ENCODE results near the gene PPP1R8.
"Not testable (repeated sequence)": the region's sequence is repeated elsewhere in the genome, so short reads cannot be mapped to it uniquely, and the experiment has no call there.

Gene PPP1R8

DNA sequence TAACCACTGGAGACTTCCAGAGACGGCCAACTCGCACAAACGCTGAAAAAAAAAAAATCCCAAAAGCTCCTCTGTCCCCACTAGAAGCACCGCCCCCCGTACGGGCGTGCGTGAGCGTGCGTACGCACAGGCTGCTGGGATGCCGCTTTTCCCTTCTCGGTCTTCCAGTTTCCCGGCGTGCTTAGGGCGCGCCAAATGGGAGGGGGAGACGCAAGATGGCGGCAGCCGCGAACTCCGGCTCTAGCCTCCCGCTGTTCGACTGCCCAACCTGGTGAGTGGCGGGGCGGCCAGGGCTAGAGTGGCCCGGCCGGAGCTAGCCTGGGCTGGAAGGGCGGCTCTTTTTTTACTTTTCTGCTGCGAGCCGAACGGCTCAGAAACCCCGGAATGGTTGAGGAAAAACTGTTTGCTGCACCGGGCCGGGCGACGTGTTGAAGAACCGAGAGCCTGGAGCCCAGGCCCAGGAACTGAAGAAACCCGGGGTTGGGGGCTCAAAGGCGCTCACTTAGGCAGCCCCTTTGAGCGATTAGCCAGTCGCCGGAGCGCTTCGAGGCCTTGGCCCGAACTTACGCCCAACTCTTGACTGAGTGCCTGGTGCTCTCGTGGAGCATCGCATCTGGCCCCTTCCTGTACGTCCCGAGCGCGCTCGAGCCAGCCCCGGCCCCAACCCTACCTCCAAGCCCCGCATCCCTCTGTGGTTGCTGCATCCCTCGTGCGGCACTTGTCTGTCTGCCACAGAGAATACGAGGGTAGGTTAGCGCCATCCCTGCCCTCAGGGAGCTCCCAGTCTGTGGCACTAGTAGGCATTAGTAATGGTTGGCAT lies at the start of gene PPP1R8:
Gene PPP1R8 (plus strand): TSS at position 162 of the 820 bp plus-strand sequence. CDS start 54 bp downstream, at position 216.
- DNase-seq (ENCODE audit: low spot score), result peak; percentile 96

- DNase-seq (ENCODE audit: low spot score), result no peak
Measured at GRCh38 chr1:27782950-27783349, 47.6 kb upstream of the PPP1R8 start.

- DNase-seq (ENCODE audit: low spot score), result no peak
Measured at GRCh38 chr1:27784700-27785099, 45.9 kb upstream of the PPP1R8 start.

DNA sequence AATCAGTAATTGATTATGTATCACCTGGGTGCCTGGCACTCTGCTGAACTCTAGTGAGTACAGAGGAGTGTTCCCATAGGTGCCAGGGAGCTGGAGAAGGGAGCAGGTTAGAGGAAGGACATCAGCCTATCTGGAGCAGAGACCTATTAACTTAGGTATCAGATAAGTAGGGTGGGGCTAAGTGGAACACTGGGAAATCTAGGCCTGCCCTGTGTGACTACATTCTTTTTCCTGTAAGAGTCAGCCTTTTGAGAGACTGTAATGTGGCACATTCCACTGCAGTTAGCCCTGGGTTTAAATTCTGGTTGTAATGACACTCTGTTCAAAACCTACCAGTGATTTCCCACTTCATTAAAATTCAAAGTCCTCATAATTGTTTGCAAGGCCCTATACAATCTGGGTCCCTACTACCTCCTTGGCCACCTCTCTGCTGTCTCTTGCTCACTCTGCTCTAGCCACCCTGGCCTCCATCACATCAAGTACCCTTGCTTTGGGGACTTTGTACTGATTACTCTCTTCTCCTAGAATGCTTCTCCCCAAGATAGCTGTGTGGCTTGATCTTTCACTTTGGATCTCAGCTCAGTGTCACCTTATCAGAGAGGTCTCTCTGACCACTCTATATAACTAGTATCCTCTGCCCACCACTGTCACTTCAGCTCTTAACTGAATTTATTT lies 44.7 kb upstream of the PPP1R8 start:
- DNase-seq (ENCODE audit: low spot score), result no peak

DNA sequence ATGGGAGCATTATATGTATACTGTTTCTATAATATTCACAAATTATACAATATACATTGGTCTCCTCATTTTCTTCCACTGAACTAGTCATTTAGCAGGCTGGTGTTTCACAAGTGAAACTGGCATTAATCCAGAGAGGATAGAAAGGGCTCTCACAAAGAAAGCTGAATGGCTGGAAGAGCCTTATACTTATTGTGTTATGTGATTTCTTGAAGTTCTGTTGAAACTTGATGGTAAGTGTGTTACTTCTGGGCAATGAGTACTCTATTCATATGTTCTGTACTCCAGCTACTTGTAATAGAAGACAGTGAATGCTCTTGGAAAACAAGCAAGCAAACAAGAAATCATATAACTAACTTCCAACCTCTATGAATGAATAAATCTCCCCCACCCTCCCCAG lies 42.7 kb upstream of the PPP1R8 start:
- peak; percentile 63 for DNase-seq (ENCODE audit: low spot score)

- DNase-seq (ENCODE audit: low spot score), result peak; percentile 46
Measured at GRCh38 chr1:27789540-27790041, 41.0 kb upstream of the PPP1R8 start.

DNA sequence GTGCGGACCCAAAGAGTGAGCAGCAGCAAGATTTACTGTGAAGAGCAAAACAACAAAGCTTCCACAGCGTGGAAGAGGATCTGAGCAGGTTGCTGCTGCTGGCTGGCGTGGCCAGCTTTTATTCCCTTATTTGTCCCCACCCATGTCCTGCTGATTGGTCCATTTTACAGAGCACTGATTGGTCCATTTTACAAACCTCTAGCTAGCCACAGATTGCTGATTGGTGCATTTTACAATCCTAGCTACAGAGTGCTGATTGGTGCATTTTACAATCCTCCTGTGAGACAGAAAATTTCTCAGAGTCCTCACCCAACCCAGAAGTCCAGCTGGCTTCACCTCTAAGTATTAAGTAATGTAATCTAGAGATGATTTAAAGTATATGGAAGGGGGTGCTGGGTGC lies 40.3 kb upstream of the PPP1R8 start:
- DNase-seq (ENCODE audit: low spot score), result not testable (repeated sequence)

- no peak for DNase-seq (ENCODE audit: low spot score)
Measured at GRCh38 chr1:27795601-27796000, 35.0 kb upstream of the PPP1R8 start.

- no peak for DNase-seq (ENCODE audit: low spot score)
Measured at GRCh38 chr1:27804791-27805190, 25.8 kb upstream of the PPP1R8 start.

DNA sequence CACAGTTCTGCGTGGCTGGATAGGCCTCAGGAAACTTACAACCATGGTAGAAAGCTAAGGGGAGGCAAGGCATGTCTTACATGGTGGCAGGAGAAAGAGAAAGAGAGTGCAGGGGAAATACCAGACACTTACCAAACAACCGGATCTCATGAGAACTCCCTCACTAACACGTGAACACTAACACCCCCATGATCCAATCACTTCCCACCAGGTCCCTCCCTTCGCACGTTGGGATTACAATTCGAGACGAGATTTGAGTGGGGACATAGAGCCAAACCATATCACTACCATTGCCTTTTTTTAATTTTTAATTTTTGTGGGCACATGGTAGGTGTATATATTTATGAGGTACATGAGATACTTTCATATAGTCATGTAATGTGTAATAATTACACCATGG lies 23.8 kb upstream of the PPP1R8 start:
- no peak for DNase-seq (ENCODE audit: low spot score)

- DNase-seq (ENCODE audit: low spot score), result no peak
Measured at GRCh38 chr1:27807385-27807784, 23.2 kb upstream of the PPP1R8 start.

DNA sequence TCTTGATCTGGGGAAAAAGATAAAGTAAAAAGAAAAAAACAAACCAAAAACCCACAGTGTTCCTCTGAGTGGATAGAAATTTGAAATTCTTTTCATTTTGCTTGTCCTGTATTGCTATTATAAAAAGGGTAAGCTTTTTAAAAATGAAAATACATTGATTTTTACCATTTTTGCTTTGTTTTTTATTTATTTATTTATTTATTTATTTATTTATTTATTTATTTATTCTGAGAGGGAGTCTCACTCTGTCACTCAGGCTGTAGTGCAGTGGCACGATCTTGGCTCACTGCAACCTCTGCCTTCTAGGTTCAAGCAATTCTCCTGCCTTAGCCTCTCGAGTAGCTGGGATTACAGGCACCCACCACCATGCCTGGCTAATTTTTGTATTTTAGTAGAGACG lies 22.5 kb upstream of the PPP1R8 start:
- not testable (repeated sequence) for DNase-seq (ENCODE audit: low spot score)

GRCh38 chr1:27809883-27810282 lies 20.7 kb upstream of the PPP1R8 start:
- no peak for DNase-seq (ENCODE audit: low spot score)

DNA sequence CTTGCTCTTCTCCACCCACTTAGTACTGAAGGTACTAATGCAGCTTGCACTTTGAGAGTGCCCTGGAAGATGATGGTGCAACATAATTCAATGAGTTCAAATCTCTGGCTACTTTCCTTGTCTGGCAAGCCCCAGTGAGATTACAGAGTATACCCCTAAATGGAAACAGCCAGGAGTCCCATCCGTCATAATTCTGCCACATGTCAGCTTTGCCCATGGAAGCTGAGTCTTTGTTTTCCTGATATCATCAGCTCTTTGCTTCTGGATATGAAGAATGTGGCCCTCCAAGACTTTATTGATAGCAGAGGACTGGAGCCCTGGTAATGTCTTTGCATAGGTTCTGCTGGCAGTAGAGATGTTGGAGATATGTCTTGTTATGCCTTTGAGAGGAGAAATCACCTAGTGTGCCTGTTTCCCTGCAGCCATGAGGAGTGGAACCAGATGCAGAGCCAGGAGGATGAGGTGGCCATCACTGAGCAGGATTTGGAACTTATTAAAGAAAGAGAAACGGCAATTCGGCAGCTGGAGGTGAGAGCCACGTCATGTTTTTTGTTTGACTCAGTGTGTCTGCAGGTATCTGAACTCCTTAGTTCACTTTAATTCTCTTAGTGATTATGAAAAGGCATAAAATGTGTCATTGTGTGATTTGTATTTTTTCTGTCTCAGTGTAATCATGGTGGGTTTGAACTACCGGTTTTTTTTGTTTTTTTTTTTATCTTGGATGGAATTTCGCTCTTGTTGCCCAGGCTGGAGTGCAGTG lies 18.7 kb upstream of the PPP1R8 start:
- no peak for DNase-seq (ENCODE audit: low spot score)

DNA sequence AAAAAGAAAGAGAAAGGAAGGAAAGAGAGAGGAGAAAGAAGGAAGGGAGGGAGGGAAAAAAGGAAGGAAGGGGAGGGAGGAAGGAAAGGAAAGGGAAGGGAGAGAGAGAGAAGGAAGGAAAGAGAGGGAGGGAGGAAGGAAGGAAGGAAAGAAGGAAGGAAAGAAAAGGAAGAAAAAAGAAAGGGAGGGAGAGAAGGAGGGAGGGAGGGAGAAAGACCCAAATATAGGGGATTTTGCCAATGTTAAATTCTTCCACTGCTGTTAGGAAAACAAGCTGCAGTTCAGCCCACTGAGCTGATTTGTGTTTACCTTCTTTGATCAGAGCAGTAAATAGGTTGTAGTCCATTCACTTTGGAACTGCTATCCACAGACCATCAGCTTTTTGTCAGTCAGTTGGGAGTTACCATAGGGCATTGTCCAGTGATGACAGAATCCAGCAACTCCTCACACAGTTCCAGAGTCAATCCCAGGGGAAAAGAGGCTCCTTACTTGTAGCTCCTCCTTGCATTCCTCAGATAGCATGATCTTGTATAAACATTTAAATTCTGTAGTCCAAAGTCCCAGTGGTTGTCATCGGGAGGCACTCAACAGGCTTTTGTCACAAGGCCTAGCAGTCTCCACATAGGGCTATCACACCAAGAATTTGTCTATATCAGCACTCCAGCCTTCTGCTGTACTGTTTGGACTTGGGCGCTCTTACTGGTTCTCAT lies 13.5 kb upstream of the PPP1R8 start:
- DNase-seq (ENCODE audit: low spot score), result no peak

GRCh38 chr1:27821761-27822315 lies 8.7 kb upstream of the PPP1R8 start:
- DNase-seq (ENCODE audit: low spot score), result no peak

- DNase-seq (ENCODE audit: low spot score), result no peak
Measured at GRCh38 chr1:27823784-27824183, 6.8 kb upstream of the PPP1R8 start.

GRCh38 chr1:27824411-27824810 lies 6.2 kb upstream of the PPP1R8 start:
- no peak for DNase-seq (ENCODE audit: low spot score)

- not testable (repeated sequence) for DNase-seq (ENCODE audit: low spot score)
Measured at GRCh38 chr1:27829339-27829960, 1.1 kb upstream of the PPP1R8 start.

DNA sequence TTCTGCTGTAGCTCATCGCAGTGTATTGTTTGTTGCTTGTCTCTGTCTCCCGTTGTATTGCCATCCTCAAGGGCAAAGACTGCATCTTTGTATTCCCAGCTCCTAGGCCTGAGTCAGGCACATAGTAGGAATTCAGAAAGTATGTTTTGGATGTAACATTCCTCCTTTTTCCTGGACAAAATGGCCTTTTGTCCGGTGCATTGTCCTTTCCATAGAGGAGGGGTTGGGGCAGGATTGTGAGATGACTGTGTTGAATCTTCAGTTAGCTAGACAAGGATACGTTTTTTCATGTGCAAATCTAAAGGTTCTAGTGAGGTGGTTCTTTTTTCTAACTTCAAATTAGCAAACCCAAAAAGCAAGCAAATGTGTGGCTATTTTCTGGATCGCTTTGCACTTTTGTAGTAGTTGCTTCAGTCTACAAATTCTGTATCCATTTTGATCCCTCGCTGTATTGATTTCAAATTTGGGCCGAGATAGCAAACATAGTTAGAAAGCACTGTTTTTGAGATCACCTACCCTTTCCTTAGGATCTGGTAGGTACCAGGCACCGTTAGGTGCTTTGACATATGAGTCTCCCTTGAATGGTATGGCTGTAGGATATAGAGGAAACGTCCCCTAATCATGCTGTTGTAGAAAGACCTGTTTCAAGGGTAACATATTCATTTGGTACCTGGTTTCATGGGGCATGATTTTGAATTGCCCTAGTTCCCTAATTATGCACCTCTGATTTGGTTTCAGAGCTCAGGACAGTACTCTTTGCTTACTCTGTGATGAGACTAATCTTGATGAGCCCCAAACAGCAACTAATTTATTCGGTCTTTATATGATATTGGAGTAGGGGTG lies 1.2 kb downstream of the PPP1R8 start:
- DNase-seq (ENCODE audit: low spot score), result no peak

All from pons (tissue), 1 donor.